H9 (cell line): ENCODE data around the gene DGKG. TPM values are rescaled to one million over a fixed set of nuclear protein-coding genes. Genes with fewer than 3 reads are reported as not detected.

Experiments used
- DNase-seq: peaks from one replicate; pipeline ENCODE4 v3.0.0-alpha.2; 2017
- H2AFZ ChIP-seq: one replicate; pipeline ENCODE4 v1.6.1; 2013; ENCODE audit warnings: mild to moderate bottlenecking, low read length, control low read depth, moderate library complexity
- H2AK5ac ChIP-seq: 2 replicates; pipeline ENCODE4 v1.6.1; 2013; ENCODE audit warnings: low read length, control low read depth, mixed read lengths; ENCODE audit not compliant: insufficient read length
- H2BK120ac ChIP-seq: one replicate; pipeline ENCODE4 v1.6.1; 2013; ENCODE audit warnings: low read depth, mild to moderate bottlenecking, low read length, control low read depth, inconsistent platforms; ENCODE audit not compliant: poor library complexity, severe bottlenecking
- H2BK12ac ChIP-seq: 2 replicates; pipeline ENCODE4 v1.6.1; 2013; ENCODE audit warnings: low read length, control low read depth, mixed read lengths, low read depth; ENCODE audit not compliant: insufficient read length
- H2BK15ac ChIP-seq: 2 replicates; pipeline ENCODE4 v1.6.1; 2013; ENCODE audit warnings: low read depth, low read length, control low read depth
- H2BK20ac ChIP-seq: one replicate; pipeline ENCODE4 v1.6.1; 2013; ENCODE audit warnings: low read depth, mild to moderate bottlenecking, low read length, control low read depth, inconsistent platforms; ENCODE audit not compliant: poor library complexity, severe bottlenecking
- H2BK5ac ChIP-seq: 2 replicates; pipeline ENCODE4 v1.6.1; 2013; ENCODE audit warnings: low read length, control low read depth, mixed read lengths; ENCODE audit not compliant: insufficient read length
- H3K14ac ChIP-seq: 2 replicates; pipeline ENCODE4 v1.6.1; 2013; ENCODE audit warnings: low read length, control low read depth; ENCODE audit not compliant: insufficient read depth
- H3K18ac ChIP-seq: 2 replicates; pipeline ENCODE4 v1.6.1; 2013; ENCODE audit warnings: low read depth, mild to moderate bottlenecking, mixed read lengths, low read length, control low read depth; ENCODE audit not compliant: insufficient read length
- H3K23ac ChIP-seq: 2 replicates; pipeline ENCODE4 v1.6.1; 2013; ENCODE audit warnings: low read length, control low read depth, mixed read lengths, low read depth; ENCODE audit not compliant: insufficient read length
- H3K23me2 ChIP-seq: 2 replicates; pipeline ENCODE4 v1.6.1; 2013; ENCODE audit warnings: low read depth, mild to moderate bottlenecking, mixed read lengths, low read length, control low read depth; ENCODE audit not compliant: insufficient read length, poor library complexity, severe bottlenecking
- H3K27ac ChIP-seq: 2 replicates; pipeline ENCODE4 v1.5.1; 2013; ENCODE audit warnings: low read length, control low read depth, mixed read lengths, low read depth; ENCODE audit not compliant: insufficient read length
- H3K27me3 ChIP-seq: 2 replicates; pipeline ENCODE4 v1.6.1; 2013; ENCODE audit warnings: low read length, control low read depth, inconsistent platforms; ENCODE audit not compliant: insufficient read depth
- H3K4ac ChIP-seq: 2 replicates; pipeline ENCODE4 v1.6.1; 2013; ENCODE audit warnings: low read depth, mild to moderate bottlenecking, control low read depth, inconsistent platforms, low read length, moderate library complexity
- H3K4me1 ChIP-seq: 2 replicates; pipeline ENCODE4 v1.6.1; 2013; ENCODE audit warnings: low read length, control low read depth, inconsistent platforms; ENCODE audit not compliant: insufficient read depth
- H3K4me2 ChIP-seq: 2 replicates; pipeline ENCODE4 v1.6.1; 2013; ENCODE audit warnings: low read length, control low read depth, mixed read lengths; ENCODE audit not compliant: insufficient read length, insufficient read depth
- H3K56ac ChIP-seq: 2 replicates; pipeline ENCODE4 v1.6.1; 2013; ENCODE audit warnings: low read depth, mild to moderate bottlenecking, mixed read lengths, low read length, control low read depth; ENCODE audit not compliant: insufficient read length
- H3K79me1 ChIP-seq: 2 replicates; pipeline ENCODE4 v1.6.1; 2013; ENCODE audit warnings: low read depth, mild to moderate bottlenecking, moderate library complexity, low read length, control low read depth, inconsistent platforms; ENCODE audit not compliant: insufficient read depth, poor library complexity, severe bottlenecking
- H3K79me2 ChIP-seq: 2 replicates; pipeline ENCODE4 v1.6.1; 2013; ENCODE audit warnings: low read length, control low read depth, inconsistent platforms; ENCODE audit not compliant: insufficient read depth
- H3K9ac ChIP-seq: 2 replicates; pipeline ENCODE4 v1.6.1; 2013; ENCODE audit warnings: low read length, control low read depth, mixed read lengths; ENCODE audit not compliant: insufficient read length; ENCODE audit errors: extremely low read depth
- H3K9me3 ChIP-seq: one replicate; pipeline ENCODE4 v1.6.1; 2013; ENCODE audit warnings: low read depth, low read length, inconsistent platforms; ENCODE audit not compliant: control insufficient read depth
- H3T11ph ChIP-seq: one replicate; pipeline ENCODE4 v1.6.1; 2013; ENCODE audit warnings: mild to moderate bottlenecking, low read length, control low read depth, inconsistent platforms
- H4K20me1 ChIP-seq: one replicate; pipeline ENCODE4 v1.6.1; 2013; ENCODE audit not compliant: control insufficient read depth, insufficient read length, insufficient read depth
- H4K5ac ChIP-seq: 2 replicates; pipeline ENCODE4 v1.6.1; 2013; ENCODE audit warnings: low read depth, mild to moderate bottlenecking, mixed read lengths, low read length, control low read depth; ENCODE audit not compliant: insufficient read length
- H4K8ac ChIP-seq: replicated peaks from 2 replicates; pipeline ENCODE4 v1.6.1; 2013; ENCODE audit warnings: low read length, control low read depth, mixed read lengths, low read depth; ENCODE audit not compliant: insufficient read length
- H4K91ac ChIP-seq: 2 replicates; pipeline ENCODE4 v1.6.1; 2013; ENCODE audit warnings: low read depth, mild to moderate bottlenecking, moderate library complexity, mixed read lengths, low read length, control low read depth; ENCODE audit not compliant: insufficient read length
- H3K27ac Mint-ChIP-seq, 3 experiments: 2 replicates in 2 of 3; 3 replicates in 1 of 3; pipeline ENCODE4 v1.8.0; 2020 to 2021; ENCODE audit warnings: mixed read lengths in 3 of 3, mild to moderate bottlenecking in 1 of 3, moderate library complexity in 1 of 3
- H3K27me3 Mint-ChIP-seq: 2 replicates; pipeline ENCODE4 v1.8.0; 2021; ENCODE audit warnings: low read depth, mild to moderate bottlenecking, moderate library complexity, mixed read lengths
- H3K36me3 Mint-ChIP-seq, 3 experiments: 2 replicates in 2 of 3; 3 replicates in 1 of 3; pipeline ENCODE4 v1.8.0; 2020 to 2021; ENCODE audit warnings: low read depth in 3 of 3, mixed read lengths in 3 of 3; ENCODE audit not compliant: insufficient read depth in 1 of 3
- H3K4me1 Mint-ChIP-seq, 2 experiments: 2 replicates each; pipeline ENCODE4 v1.8.0; 2020; ENCODE audit warnings: mixed read lengths in 2 of 2
- H3K4me3 Mint-ChIP-seq, 2 experiments: 2 replicates in 1 of 2; 3 replicates in 1 of 2; pipeline ENCODE4 v1.8.0; 2020 to 2021; ENCODE audit warnings: mild to moderate bottlenecking in 2 of 2, mixed read lengths in 2 of 2, moderate library complexity in 1 of 2
- H3K9me3 Mint-ChIP-seq, 2 experiments: 2 replicates in 1 of 2; 3 replicates in 1 of 2; pipeline ENCODE4 v1.8.0; 2020; ENCODE audit warnings: mild to moderate bottlenecking in 2 of 2, mixed read lengths in 2 of 2, moderate library complexity in 1 of 2
- CTCF ChIP-seq: fragments of 200-600 bp; sonication (generic); conservative IDR thresholded peaks from 3 replicates; pipeline ENCODE4 v1.8.0; 2021; ENCODE audit warnings: antibody characterized with exemption, mild to moderate bottlenecking
- WGBS: extraction: QIAGEN DNeasy Blood & Tissue Kit; methylation state at CpG from one replicate; pipeline ENCODE4 v1.1.7; 2013; ENCODE audit warnings: missing lambda C conversion rate, low lambda C conversion rate, mixed read lengths; ENCODE audit not compliant: insufficient read length; ENCODE audit errors: extremely low coverage; 5-methylcytosine and 5-hydroxymethylcytosine counted together
- total RNA-seq: library from RNA; stranded (reverse); gene quantifications from 2 replicates; pipeline ENCODE4 v1.2.1, GENCODE V29; 2021

The DGKG gene
- total RNA-seq, 1 experiment from 2014 or later = not detected

- Histone ChIP-seq H3K14ac (no peak overlapping the region), H3K4me2 (no peak overlapping the region), H2BK120ac (no peak overlapping the region), H2BK5ac (no peak overlapping the region), H3K9me3 (no peaks in the 10 kb centered on the region), H3K18ac (no peak overlapping the region), H3K79me1 (no peaks in the 10 kb centered on the region), H2BK15ac (no peak overlapping the region), H3K56ac (no peak overlapping the region), H3T11ph (no peak overlapping the region), H4K91ac (no peak overlapping the region), H2BK20ac (no peak overlapping the region), H3K23ac (no peak overlapping the region), H4K8ac (no peak overlapping the region), H4K20me1 (no peaks in the 10 kb centered on the region), H3K27ac (no peak overlapping the region), H3K4ac (no peak overlapping the region), H2BK12ac (no peak overlapping the region), H3K23me2 (no peaks in the 10 kb centered on the region), H2AK5ac (no peak overlapping the region), H3K4me1 (no peaks in the 10 kb centered on the region), H2AFZ (no peak overlapping the region), H3K27me3 (no peaks in the 10 kb centered on the region), H3K79me2 (no peaks in the 10 kb centered on the region), H4K5ac (no peak overlapping the region), H3K9ac (no peak overlapping the region)
- Mint-ChIP-seq H3K4me1 (peaks cover 0 to 5% of the 10 kb centered on the region in 2 experiments; a peak in 2 of 4 replicates), H3K27me3 (peaks cover 2% of the 10 kb centered on the region), H3K9me3 (no peaks in the 10 kb centered on the region), H3K27ac (no peak overlapping the region), H3K4me3 (no peak overlapping the region), H3K36me3 (no peaks in the 10 kb centered on the region)
- no peak for TF ChIP-seq CTCF
- no peak for DNase-seq
- no CpG with 5 or more reads among the region's 5 CpGs for WGBS
Measured at GRCh38 chr3:186275436-186275835, 86.6 kb downstream of the DGKG start.
